ENCODE data around the gene PRKCB.

- TF ChIP-seq CTCF (IDR thresholded peaks at IDR 0.05 in 4 of 5, conservative IDR thresholded peaks at IDR 0.05 in 1 of 5) = no peak
- no peak for TF ChIP-seq POLR2A (IDR thresholded peaks at IDR 0.05)
Observed at GRCh38 chr16:24088767-24089166, 253.0 kb downstream of the PRKCB start.

Measured in gastrocnemius medialis (tissue), 4 donors.